HFF-Myc (cell line): ENCODE measurements around the gene CBX2.

Experiments used
- DNase-seq: peaks from one replicate; pipeline ENCODE4 v3.0.0-alpha.2; 2011; ENCODE audit warnings: low read depth; ENCODE audit errors: extremely low read depth
- H3K4me3 ChIP-seq: replicated peaks from 2 replicates; pipeline ENCODE4 v1.5.1; 2011; ENCODE audit warnings: low read depth, mild to moderate bottlenecking, control low read depth, low read length
- CTCF ChIP-seq: IDR thresholded peaks from 2 replicates; pipeline ENCODE4 v1.5.1; 2012; ENCODE audit warnings: mild to moderate bottlenecking, low read depth, low read length, control low read depth; ENCODE audit errors: missing control alignments

CBX2 gene

GRCh38 chr17:79836972-79837887 is 59.3 kb downstream of the CBX2 start:
- TF ChIP-seq CTCF: no peak
- peak overlapping the region; percentile 80 for H3K4me3 ChIP-seq
- DNase-seq: no peak
